WTC11 (cell line): ENCODE data around the gene TMEM229B. TPM values are rescaled to one million over a fixed set of nuclear protein-coding genes. Genes with fewer than 3 reads are reported as not detected.

Source experiments
- ATAC-seq: fragments of 200-7000 bp; cut with Tn5 transposase; 2 replicates; pipeline ENCODE4 v1.10.0; 2021; ENCODE audit warnings: mild to moderate bottlenecking, moderate library complexity
- CTCF ChIA-PET: fragments of 300-600 bp; sonication (Branson Sonifier 250); formaldehyde crosslinking; loops from one replicate; lab custom pipeline; 2021; ENCODE audit warnings: antibody characterized with exemption; lab: Charles Lee
- POLR2A ChIA-PET: fragments of 350-600 bp; sonication (Branson Sonifier 250); formaldehyde crosslinking; loops from one replicate; lab custom pipeline; 2021; ENCODE audit warnings: antibody characterized with exemption; lab: Charles Lee
- DNase-seq: peaks from one replicate; pipeline ENCODE4 v3.0.0; 2021; ENCODE audit warnings: low spot score
- H3K27ac Mint-ChIP-seq: 2 replicates; pipeline ENCODE4 v1.8.0; 2021; ENCODE audit warnings: mixed read lengths
- H3K27me3 Mint-ChIP-seq: 2 replicates; pipeline ENCODE4 v1.8.0; 2021; ENCODE audit warnings: low read depth, mild to moderate bottlenecking, moderate library complexity, mixed read lengths
- H3K36me3 Mint-ChIP-seq: 2 replicates; pipeline ENCODE4 v1.8.0; 2021; ENCODE audit warnings: mixed read lengths
- H3K4me1 Mint-ChIP-seq: 2 replicates; pipeline ENCODE4 v1.8.0; 2022; ENCODE audit warnings: mixed read lengths
- H3K4me3 Mint-ChIP-seq: 2 replicates; pipeline ENCODE4 v1.8.0; 2021; ENCODE audit warnings: mild to moderate bottlenecking, moderate library complexity, mixed read lengths
- H3K9me3 Mint-ChIP-seq: 2 replicates; pipeline ENCODE4 v1.8.0; 2021; ENCODE audit warnings: mixed read lengths
- ATF3 ChIP-seq: sonication (generic); formaldehyde crosslinking; conservative IDR thresholded peaks from 2 replicates; pipeline ENCODE4 v1.8.1; 2022; ENCODE audit warnings: mild to moderate bottlenecking, missing genetic modification reagents
- CREM ChIP-seq: sonication (generic); formaldehyde crosslinking; IDR thresholded peaks from 2 replicates; pipeline ENCODE4 v1.8.1; 2022; ENCODE audit warnings: mild to moderate bottlenecking, missing genetic modification reagents, moderate library complexity
- ETV6 ChIP-seq: sonication (generic); formaldehyde crosslinking; IDR thresholded peaks from 2 replicates; pipeline ENCODE4 v1.8.1; 2022; ENCODE audit warnings: mild to moderate bottlenecking, missing genetic modification reagents
- FOXP1 ChIP-seq: sonication (generic); formaldehyde crosslinking; IDR thresholded peaks from 2 replicates; pipeline ENCODE4 v1.8.0; 2022; ENCODE audit warnings: missing genetic modification reagents, mild to moderate bottlenecking, moderate library complexity, borderline replicate concordance
- FOXP4 ChIP-seq: sonication (generic); formaldehyde crosslinking; IDR thresholded peaks from 2 replicates; pipeline ENCODE4 v1.8.0; 2022; ENCODE audit warnings: mild to moderate bottlenecking, missing genetic modification reagents
- GABPB1 ChIP-seq: sonication (generic); formaldehyde crosslinking; IDR thresholded peaks from 2 replicates; pipeline ENCODE4 v1.8.1; 2023; ENCODE audit warnings: mild to moderate bottlenecking, missing genetic modification reagents
- HMGA2 ChIP-seq: fragments of 250-450 bp; sonication (Bioruptor Pico); IDR thresholded peaks from 2 replicates; pipeline ENCODE4 v1.4.0; 2021; ENCODE audit warnings: mild to moderate bottlenecking, moderate library complexity
- JAZF1 ChIP-seq: fragments of 250-450 bp; sonication (Bioruptor Pico); IDR thresholded peaks from 2 replicates; pipeline ENCODE4 v1.9.0; 2021; ENCODE audit warnings: moderate library complexity, mild to moderate bottlenecking, inconsistent platforms
- MLX ChIP-seq: sonication (generic); formaldehyde crosslinking; IDR thresholded peaks from 2 replicates; pipeline ENCODE4 v1.8.1; 2023; ENCODE audit warnings: mild to moderate bottlenecking, missing genetic modification reagents, moderate library complexity
- NR2C2 ChIP-seq: sonication (generic); formaldehyde crosslinking; IDR thresholded peaks from 2 replicates; pipeline ENCODE4 v1.8.0; 2022; ENCODE audit warnings: mild to moderate bottlenecking, missing genetic modification reagents
- OVOL2 ChIP-seq: fragments of 250-450 bp; sonication (Bioruptor Pico); IDR thresholded peaks from 2 replicates; pipeline ENCODE4 v1.9.0; 2021; ENCODE audit warnings: mild to moderate bottlenecking, borderline replicate concordance
- TCF7 ChIP-seq: sonication (generic); formaldehyde crosslinking; IDR thresholded peaks from 2 replicates; pipeline ENCODE4 v1.8.0; 2022; ENCODE audit warnings: mild to moderate bottlenecking, low read depth, missing genetic modification reagents, moderate library complexity
- ZMAT4 ChIP-seq: fragments of 250-450 bp; sonication (Bioruptor Pico); IDR thresholded peaks from 2 replicates; pipeline ENCODE4 v1.9.0; 2021; ENCODE audit warnings: mild to moderate bottlenecking
- ZNF121 ChIP-seq: sonication (generic); formaldehyde crosslinking; IDR thresholded peaks from 2 replicates; pipeline ENCODE4 v1.8.0; 2023; ENCODE audit warnings: missing genetic modification reagents
- ZNF281 ChIP-seq: sonication (generic); formaldehyde crosslinking; IDR thresholded peaks from 2 replicates; pipeline ENCODE4 v1.8.0; 2023; ENCODE audit warnings: mild to moderate bottlenecking, missing genetic modification reagents
- ZNF416 ChIP-seq: fragments of 250-450 bp; sonication (Bioruptor Pico); IDR thresholded peaks from 2 replicates; pipeline ENCODE4 v1.9.0; 2021; ENCODE audit warnings: mild to moderate bottlenecking, inconsistent platforms
- ZNF512 ChIP-seq: sonication (generic); formaldehyde crosslinking; IDR thresholded peaks from 2 replicates; pipeline ENCODE4 v1.8.1; 2022; ENCODE audit warnings: missing genetic modification reagents, borderline replicate concordance
- ZNF532 ChIP-seq: fragments of 250-450 bp; sonication (Bioruptor Pico); IDR thresholded peaks from 2 replicates; pipeline ENCODE4 v1.9.0; 2021; ENCODE audit warnings: mild to moderate bottlenecking, borderline replicate concordance
- total RNA-seq: library from RNA; stranded (reverse); gene quantifications from 3 replicates; pipeline ENCODE4 v1.2.3, GENCODE V29; 2021

TMEM229B gene
- total RNA-seq, 1 experiment from 2014 or later, result 0.90 TPM

- TF ChIP-seq ZNF532 (CRISPR knock-in tag), result no peak
- TF ChIP-seq GABPB1 (CRISPR knock-in tag), result no peak
- 0 out of 2 replicates have a peak, but pooled peaks have one; percentile 24 for TF ChIP-seq FOXP1 (CRISPR knock-in tag)
- TF ChIP-seq, all 79 proteins: peak for 2
These were observed 61.4 kb downstream of the TMEM229B start (continued) for GRCh38 chr14:67426983-67427606.

GRCh38 chr14:67426161-67426560 lies 62.4 kb downstream of the TMEM229B start:
- CTCF ChIA-PET, result interaction anchor here (0.7 to 5.8 kb wide), 33 partner anchors 10 to 296 kb away, joined by 3 to 117 read pairs (median 10); partner anchors contain the start of genes ATP6V1D, PIGH, PLEK2 and RDH11
- ATAC-seq, result no peak
- H3K36me3 Mint-ChIP-seq, result no peaks in the 10 kb centered on the region

GRCh38 chr14:67425608-67426007 lies 62.9 kb downstream of the TMEM229B start:
- H3K27me3 Mint-ChIP-seq, result peaks cover 3% of the 10 kb centered on the region; the same call in 1 of the 2 replicates
- CTCF ChIA-PET, result interaction anchor here (0.6 to 5.8 kb wide), 8 partner anchors 12 to 278 kb away, joined by 3 to 117 read pairs (median 23); no protein-coding TSS in a partner anchor
- no peaks in the 10 kb centered on the region for H3K36me3 Mint-ChIP-seq
- no peak for TF ChIP-seq ETV6 (CRISPR knock-in tag)
- TF ChIP-seq OVOL2, result no peak
- no peak for TF ChIP-seq TCF7
- no peak for TF ChIP-seq JAZF1 (CRISPR knock-in tag)
- TF ChIP-seq HMGA2 (CRISPR knock-in tag), result no peak
- no peak for TF ChIP-seq FOXP4 (CRISPR knock-in tag)
- no peak for TF ChIP-seq ZNF121 (CRISPR knock-in tag)
- TF ChIP-seq CREM (CRISPR knock-in tag), result no peak
- TF ChIP-seq MLX (CRISPR knock-in tag), result no peak
- no peak for TF ChIP-seq ZNF281 (CRISPR knock-in tag)

More at GRCh38 chr14:67426161-67426560, 62.4 kb downstream of the TMEM229B start:
- peaks cover 3% of the 10 kb centered on the region; the same call in 1 of the 2 replicates for H3K27me3 Mint-ChIP-seq
- H3K4me1 Mint-ChIP-seq, result peaks cover 12% of the 10 kb centered on the region
- no peak overlapping the region for H3K27ac Mint-ChIP-seq
- TF ChIP-seq ZMAT4 (CRISPR knock-in tag) (no peak), FOXP1 (CRISPR knock-in tag) (no peak), ZNF512 (CRISPR knock-in tag) (no peak), ZNF416 (no peak), ETV6 (CRISPR knock-in tag) (no peak), NR2C2 (CRISPR knock-in tag) (no peak), ATF3 (CRISPR knock-in tag) (no peak)
- no peaks in the 10 kb centered on the region for H3K9me3 Mint-ChIP-seq
- no peak for DNase-seq
- no peak overlapping the region for H3K4me3 Mint-ChIP-seq
- POLR2A ChIA-PET, result interaction anchor here (0.9 kb wide), 1 partner anchor 14 kb away, joined by 4 read pairs; no protein-coding TSS in a partner anchor

More at GRCh38 chr14:67425608-67426007, 62.9 kb downstream of the TMEM229B start:
- DNase-seq (no peak), ATAC-seq (no peak)
- Mint-ChIP-seq H3K27ac (no peak overlapping the region), H3K4me3 (no peak overlapping the region), H3K4me1 (peaks cover 12% of the 10 kb centered on the region), H3K9me3 (no peaks in the 10 kb centered on the region)
- POLR2A ChIA-PET, result interaction anchor here (0.8 kb wide), 1 partner anchor 89 kb away, joined by 3 read pairs; no protein-coding TSS in a partner anchor
